Left lung (tissue), 10 donors: Measurements from ENCODE around the gene GPC1. TPM values are rescaled to one million over a fixed set of nuclear protein-coding genes. Genes with fewer than 3 reads are reported as not detected.

ENCODE experiments used
- ATAC-seq: fragments of 200-7000 bp; cut with Tn5 transposase; one replicate; pipeline ENCODE4 v1.9.1; 2020; ENCODE audit warnings: moderate library complexity
- DNase-seq, 4 donors: peaks; one replicate each; pipeline ENCODE4 v3.0.0-alpha.2; 2013 to 2020
- H3K27ac ChIP-seq, 2 donors: fragments of 200-600 bp; sonication (generic) in 1 of 2; one replicate each; pipeline versions ENCODE4 v1.5.0 to v1.8.0; 2020 to 2021
- H3K27me3 ChIP-seq, 2 donors: fragments of 200-600 bp; sonication (generic) in 1 of 2; one replicate each; pipeline versions ENCODE4 v1.5.0 to v1.8.0; 2020 to 2021
- H3K36me3 ChIP-seq, 2 donors: fragments of 200-600 bp; sonication (generic) in 1 of 2; one replicate each; pipeline versions ENCODE4 v1.5.0 to v1.8.0; 2020 to 2021
- H3K4me1 ChIP-seq, 2 donors: fragments of 200-600 bp; one replicate each; pipeline ENCODE4 v1.8.0; 2021
- H3K4me3 ChIP-seq, 2 donors: fragments of 200-600 bp; sonication (generic) in 1 of 2; one replicate each; pipeline versions ENCODE4 v1.5.0 to v1.8.0; 2020 to 2021; ENCODE audit warnings: mild to moderate bottlenecking in 1 of 2
- H3K9me3 ChIP-seq, 2 donors: fragments of 200-600 bp; sonication (generic) in 1 of 2; one replicate each; pipeline versions ENCODE4 v1.5.0 to v1.8.0; 2020 to 2021
- CTCF ChIP-seq, 2 donors: fragments of 200-600 bp; sonication (generic) in 1 of 2; IDR thresholded peaks; one replicate each; pipeline versions ENCODE4 v1.5.0 to v1.8.0; 2021; ENCODE audit warnings: antibody characterized with exemption in 2 of 2
- intact Hi-C, 2 donors: fragments of 100-400 bp; cut with DNase I; formaldehyde crosslinking; loops; one replicate each; pipeline versions ENCODE4 v1.11.2 to v1.14.2; 2022
- polyA plus RNA-seq, 6 donors: library from polyadenylated mRNA; unstranded; fragments of 120-200 nt; gene quantifications; one replicate each; pipeline ENCODE4 v1.2.1, GENCODE V29; 2013; ENCODE audit not compliant: insufficient read length in 6 of 6
- total RNA-seq, 2 donors: library from RNA; stranded (reverse); fragmentation: NEBNext Ultra II Directional; extraction: Animal tissue kit (Norgen Biotek cat#: 25700); gene quantifications; one replicate each; pipeline ENCODE4 v1.2.1, GENCODE V29; 2021
- donor health status: DM: no; HTN: yes; CAD: no.
- donor health status: DM: no; HTN: no; CAD: no.

Gene GPC1
- total and polyA plus RNA-seq, 8 donors: 24.6 to 63.4 (median 45.3) TPM

GRCh38 chr2:240391111-240392051, 44.1 kb upstream of the GPC1 start:
- intact Hi-C loops: no loop called here
- peak in 2 of 4 donors; percentile 26 to 66 for DNase-seq

GRCh38 chr2:240392084-240392947, 43.1 kb upstream of the GPC1 start:
- peak in 2 of 4 donors; percentile 25 to 66 for DNase-seq
- no peaks in the 10 kb centered on the region for H3K4me1 ChIP-seq

More at GRCh38 chr2:240391111-240392051, 44.1 kb upstream of the GPC1 start:
- H3K9me3 ChIP-seq: no peaks in the 10 kb centered on the region
- no peaks in the 10 kb centered on the region for H3K36me3 ChIP-seq
- no peak for TF ChIP-seq CTCF (IDR thresholded peaks at IDR 0.05)
- no peaks in the 10 kb centered on the region for H3K4me1 ChIP-seq
- ATAC-seq: no peak
- H3K27ac ChIP-seq: no peak overlapping the region
- H3K4me3 ChIP-seq: no peak overlapping the region
- no peaks in the 10 kb centered on the region for H3K27me3 ChIP-seq

GRCh38 chr2:240392948-240393830, 42.3 kb upstream of the GPC1 start:
- intact Hi-C loops: no loop called here
- Histone ChIP-seq H3K36me3 (no peaks in the 10 kb centered on the region), H3K27me3 (no peaks in the 10 kb centered on the region), H3K27ac (no peak overlapping the region), H3K4me1 (no peaks in the 10 kb centered on the region), H3K4me3 (no peak overlapping the region), H3K9me3 (no peaks in the 10 kb centered on the region)
- DNase-seq: peak in 1 of 4 donors; percentile 61
- no peak for TF ChIP-seq CTCF (IDR thresholded peaks at IDR 0.05)
- ATAC-seq: no peak

More at GRCh38 chr2:240392084-240392947, 43.1 kb upstream of the GPC1 start:
- Histone ChIP-seq H3K4me3 (no peak overlapping the region), H3K27me3 (no peaks in the 10 kb centered on the region), H3K9me3 (no peaks in the 10 kb centered on the region), H3K36me3 (no peaks in the 10 kb centered on the region), H3K27ac (no peak overlapping the region)
- TF ChIP-seq CTCF (IDR thresholded peaks at IDR 0.05): no peak
- no peak for ATAC-seq
- intact Hi-C loops: no loop called here

GRCh38 chr2:240393831-240394410, 41.5 kb upstream of the GPC1 start:
- intact Hi-C loops: no loop called here
- TF ChIP-seq CTCF (IDR thresholded peaks at IDR 0.05): no peak
- Histone ChIP-seq H3K27ac (no peak overlapping the region), H3K27me3 (no peaks in the 10 kb centered on the region), H3K9me3 (no peaks in the 10 kb centered on the region), H3K4me1 (no peaks in the 10 kb centered on the region), H3K4me3 (no peak overlapping the region), H3K36me3 (no peaks in the 10 kb centered on the region)
- DNase-seq: peak in 1 of 4 donors; percentile 66
- ATAC-seq: no peak
